Measurements from ENCODE around the gene C1orf198.

GRCh38 chr1:230844561-230844960 is 23.8 kb downstream of the C1orf198 start:
- TF ChIP-seq CTCF (IDR thresholded peaks at IDR 0.05; ENCODE audit: low read depth, low read length, missing input control) (no peak), JUND (IDR thresholded peaks at IDR 0.05) (no peak), SP1 (IDR thresholded peaks at IDR 0.05) (no peak), GABPA (IDR thresholded peaks at IDR 0.05 in 1 of 2, conservative IDR thresholded peaks at IDR 0.05 in 1 of 2) (no peak), RXRA (IDR thresholded peaks at IDR 0.05) (no peak), EGR1 (IDR thresholded peaks at IDR 0.05; ENCODE audit: low read depth in 2 of 2) (no peak), TAF1 (conservative IDR thresholded peaks at IDR 0.05) (no peak), HNF4G (IDR thresholded peaks at IDR 0.05) (no peak), FOXA1 (IDR thresholded peaks at IDR 0.05) (no peak), RAD21 (IDR thresholded peaks at IDR 0.05) (no peak), YY1 (IDR thresholded peaks at IDR 0.05) (no peak)
- TF ChIP-seq, protein P1, sequence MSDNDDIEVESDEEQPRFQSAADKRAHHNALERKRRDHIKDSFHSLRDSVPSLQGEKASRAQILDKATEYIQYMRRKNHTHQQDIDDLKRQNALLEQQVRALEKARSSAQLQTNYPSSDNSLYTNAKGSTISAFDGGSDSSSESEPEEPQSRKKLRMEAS (IDR thresholded peaks at IDR 0.05), result no peak
- TF ChIP-seq, protein P2, sequence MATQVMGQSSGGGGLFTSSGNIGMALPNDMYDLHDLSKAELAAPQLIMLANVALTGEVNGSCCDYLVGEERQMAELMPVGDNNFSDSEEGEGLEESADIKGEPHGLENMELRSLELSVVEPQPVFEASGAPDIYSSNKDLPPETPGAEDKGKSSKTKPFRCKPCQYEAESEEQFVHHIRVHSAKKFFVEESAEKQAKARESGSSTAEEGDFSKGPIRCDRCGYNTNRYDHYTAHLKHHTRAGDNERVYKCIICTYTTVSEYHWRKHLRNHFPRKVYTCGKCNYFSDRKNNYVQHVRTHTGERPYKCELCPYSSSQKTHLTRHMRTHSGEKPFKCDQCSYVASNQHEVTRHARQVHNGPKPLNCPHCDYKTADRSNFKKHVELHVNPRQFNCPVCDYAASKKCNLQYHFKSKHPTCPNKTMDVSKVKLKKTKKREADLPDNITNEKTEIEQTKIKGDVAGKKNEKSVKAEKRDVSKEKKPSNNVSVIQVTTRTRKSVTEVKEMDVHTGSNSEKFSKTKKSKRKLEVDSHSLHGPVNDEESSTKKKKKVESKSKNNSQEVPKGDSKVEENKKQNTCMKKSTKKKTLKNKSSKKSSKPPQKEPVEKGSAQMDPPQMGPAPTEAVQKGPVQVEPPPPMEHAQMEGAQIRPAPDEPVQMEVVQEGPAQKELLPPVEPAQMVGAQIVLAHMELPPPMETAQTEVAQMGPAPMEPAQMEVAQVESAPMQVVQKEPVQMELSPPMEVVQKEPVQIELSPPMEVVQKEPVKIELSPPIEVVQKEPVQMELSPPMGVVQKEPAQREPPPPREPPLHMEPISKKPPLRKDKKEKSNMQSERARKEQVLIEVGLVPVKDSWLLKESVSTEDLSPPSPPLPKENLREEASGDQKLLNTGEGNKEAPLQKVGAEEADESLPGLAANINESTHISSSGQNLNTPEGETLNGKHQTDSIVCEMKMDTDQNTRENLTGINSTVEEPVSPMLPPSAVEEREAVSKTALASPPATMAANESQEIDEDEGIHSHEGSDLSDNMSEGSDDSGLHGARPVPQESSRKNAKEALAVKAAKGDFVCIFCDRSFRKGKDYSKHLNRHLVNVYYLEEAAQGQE (IDR thresholded peaks at IDR 0.05), result no peak
- TF ChIP-seq, protein P3, sequence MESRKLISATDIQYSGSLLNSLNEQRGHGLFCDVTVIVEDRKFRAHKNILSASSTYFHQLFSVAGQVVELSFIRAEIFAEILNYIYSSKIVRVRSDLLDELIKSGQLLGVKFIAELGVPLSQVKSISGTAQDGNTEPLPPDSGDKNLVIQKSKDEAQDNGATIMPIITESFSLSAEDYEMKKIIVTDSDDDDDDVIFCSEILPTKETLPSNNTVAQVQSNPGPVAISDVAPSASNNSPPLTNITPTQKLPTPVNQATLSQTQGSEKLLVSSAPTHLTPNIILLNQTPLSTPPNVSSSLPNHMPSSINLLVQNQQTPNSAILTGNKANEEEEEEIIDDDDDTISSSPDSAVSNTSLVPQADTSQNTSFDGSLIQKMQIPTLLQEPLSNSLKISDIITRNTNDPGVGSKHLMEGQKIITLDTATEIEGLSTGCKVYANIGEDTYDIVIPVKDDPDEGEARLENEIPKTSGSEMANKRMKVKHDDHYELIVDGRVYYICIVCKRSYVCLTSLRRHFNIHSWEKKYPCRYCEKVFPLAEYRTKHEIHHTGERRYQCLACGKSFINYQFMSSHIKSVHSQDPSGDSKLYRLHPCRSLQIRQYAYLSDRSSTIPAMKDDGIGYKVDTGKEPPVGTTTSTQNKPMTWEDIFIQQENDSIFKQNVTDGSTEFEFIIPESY (IDR thresholded peaks at IDR 0.05), result no peak
